Left ventricle myocardium superior (tissue), 1 donor: Measurements from ENCODE around the gene ST6GALNAC3. TPM values are rescaled to one million over a fixed set of nuclear protein-coding genes. Genes with fewer than 3 reads are reported as not detected.

Source experiments
- ATAC-seq: fragments of 200-7000 bp; cut with Tn5 transposase; one replicate; pipeline ENCODE4 v1.9.1; 2020; ENCODE audit warnings: mild to moderate bottlenecking, moderate library complexity
- DNase-seq: peaks from one replicate; pipeline ENCODE4 v3.0.0-alpha.2; 2020
- intact Hi-C: fragments of 100-400 bp; cut with micrococcal nuclease; formaldehyde crosslinking; loops from one replicate; pipeline ENCODE4 v1.11.0; 2022
- total RNA-seq: library from RNA; stranded (reverse); fragmentation: NEBNext Ultra II Directional; extraction: Animal tissue kit (Norgen Biotek cat#: 25700); gene quantifications from one replicate; pipeline ENCODE4 v1.2.1, GENCODE V29; 2021
- donor health status: DM: no; HTN: yes; CAD: no; lungs with severe emphysema.

Gene ST6GALNAC3
- total RNA-seq, 1 donor from 2014 or later: 5.9 TPM

DNA sequence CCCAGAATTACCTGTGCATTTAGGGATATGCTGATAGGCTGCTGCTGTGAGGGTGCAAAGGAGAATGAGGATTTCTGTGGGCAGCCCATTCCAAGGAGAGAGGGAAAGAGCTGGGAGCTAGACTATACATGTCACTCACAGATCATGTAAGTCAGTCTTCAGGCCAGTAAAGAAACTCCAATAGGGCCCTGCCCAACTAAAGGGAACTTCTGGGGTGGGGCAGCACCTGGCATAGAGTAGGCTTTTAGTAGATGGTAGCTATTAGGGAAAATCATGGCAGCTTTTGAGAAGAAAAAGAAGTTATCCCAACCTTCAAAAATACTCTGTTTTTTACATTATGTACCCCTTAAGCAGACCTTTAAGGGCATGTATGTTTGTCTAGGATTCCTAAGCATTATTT lies 89.6 kb downstream of the ST6GALNAC3 start:
- intact Hi-C loops: no loop called here
- ATAC-seq (no peak), DNase-seq (no peak)

DNA sequence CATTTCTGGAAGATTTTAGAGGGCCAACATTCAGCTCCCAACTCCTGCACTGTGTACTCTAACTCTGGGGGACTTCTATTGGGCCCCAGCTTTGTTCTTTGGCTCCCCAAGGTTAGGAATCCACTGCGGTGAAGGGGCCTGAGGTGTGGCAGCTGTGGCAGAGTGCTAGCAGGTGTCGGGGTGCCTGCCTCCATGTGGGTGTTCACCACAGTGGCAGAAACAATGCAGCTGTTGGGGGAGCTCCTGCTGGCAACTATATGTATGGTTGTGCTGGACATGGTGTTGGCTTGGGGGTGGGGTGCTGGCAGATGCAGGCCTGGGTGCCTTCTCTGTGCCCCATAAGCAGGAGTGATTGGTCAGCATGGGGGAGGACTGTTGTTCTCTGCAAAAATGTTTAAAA lies 95.5 kb downstream of the ST6GALNAC3 start:
- DNase-seq (no peak), ATAC-seq (no peak)
- intact Hi-C loops: no loop called here

DNA sequence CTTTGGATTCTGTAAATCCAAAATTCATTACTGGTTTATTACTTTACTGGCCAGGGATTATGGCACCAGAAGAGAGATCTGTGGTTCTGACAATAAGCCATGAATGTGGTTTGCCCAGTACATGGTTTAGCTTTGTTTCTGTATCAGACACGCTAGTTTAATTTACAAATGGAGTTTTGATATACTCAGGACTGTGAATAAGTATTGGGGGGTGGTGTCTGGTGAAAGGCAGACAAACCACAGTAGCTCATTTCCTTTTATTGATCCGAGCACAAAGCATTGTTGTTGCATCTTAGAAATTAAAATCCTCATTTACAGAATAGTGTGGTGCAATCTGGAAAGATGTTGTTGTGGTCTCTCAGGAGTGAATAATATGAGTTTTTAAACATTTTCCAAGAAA lies 96.0 kb downstream of the ST6GALNAC3 start:
- DNase-seq (no peak), ATAC-seq (no peak)
- intact Hi-C loops: no loop called here

DNA sequence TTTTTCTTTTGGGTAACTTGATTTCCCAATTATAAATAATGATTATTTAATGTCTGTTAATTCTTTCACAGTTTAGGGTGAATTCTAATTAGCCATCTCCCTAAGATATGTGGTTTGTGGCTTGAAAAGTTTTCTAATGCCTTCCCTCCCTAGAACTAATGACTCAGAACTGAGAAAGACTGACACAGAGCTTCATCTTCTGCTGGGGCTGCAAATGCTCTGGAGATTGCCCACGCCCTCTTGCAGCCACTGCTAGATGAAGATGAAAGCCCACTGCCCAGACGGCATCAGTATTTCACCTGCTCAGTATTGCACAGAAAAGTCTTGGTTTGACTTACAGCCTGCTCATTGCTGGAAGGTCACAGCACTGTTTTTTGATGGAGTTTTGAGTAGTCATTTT lies 101.5 kb downstream of the ST6GALNAC3 start:
- DNase-seq (no peak), ATAC-seq (no peak)
- intact Hi-C loops: no loop called here

DNA sequence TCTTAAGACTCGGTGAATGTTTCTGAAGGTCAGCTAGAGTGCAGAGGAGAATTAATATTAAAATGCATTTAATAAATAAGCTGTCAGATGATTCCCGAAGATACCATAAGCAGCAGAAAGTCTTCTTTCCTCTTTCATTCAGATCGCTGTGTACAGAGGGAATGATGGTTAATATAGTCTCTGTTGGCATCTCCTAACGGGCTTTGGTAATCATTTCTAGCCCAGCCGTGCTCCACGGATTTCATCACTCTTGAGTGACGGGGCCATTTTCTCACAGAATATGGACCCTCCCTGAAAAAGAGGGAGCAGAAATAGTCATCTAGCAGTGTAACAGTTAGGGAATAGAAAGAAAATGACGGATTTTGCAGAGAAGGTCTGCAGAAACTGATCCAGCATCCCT lies 103.1 kb downstream of the ST6GALNAC3 start:
- intact Hi-C loops: no loop called here
- no peak for ATAC-seq
- DNase-seq: no peak

DNA sequence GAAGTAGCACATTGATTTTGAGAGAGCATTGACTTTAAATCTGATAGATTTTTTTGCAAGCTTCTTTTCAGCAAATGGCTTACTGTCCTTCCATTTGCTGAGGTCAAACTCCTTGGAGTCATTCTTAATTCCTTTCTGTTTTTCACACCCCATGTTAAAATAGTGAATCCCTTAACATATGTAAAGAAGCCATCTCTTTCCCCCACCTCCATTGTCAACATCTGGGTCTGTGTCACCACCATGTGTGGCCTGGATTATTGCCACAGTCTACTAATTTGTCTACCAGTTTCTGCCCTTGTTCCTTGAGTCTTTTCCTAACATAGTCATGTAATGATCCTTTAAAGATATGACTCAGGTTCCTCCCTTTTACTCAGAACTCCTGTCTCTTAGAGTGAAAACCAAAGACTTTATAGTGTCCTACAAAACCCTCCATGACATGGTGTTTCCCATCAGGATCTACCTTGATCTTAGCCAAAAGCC lies 104.7 kb downstream of the ST6GALNAC3 start:
- DNase-seq: no peak
- ATAC-seq: no peak
- intact Hi-C loops: no loop called here

DNA sequence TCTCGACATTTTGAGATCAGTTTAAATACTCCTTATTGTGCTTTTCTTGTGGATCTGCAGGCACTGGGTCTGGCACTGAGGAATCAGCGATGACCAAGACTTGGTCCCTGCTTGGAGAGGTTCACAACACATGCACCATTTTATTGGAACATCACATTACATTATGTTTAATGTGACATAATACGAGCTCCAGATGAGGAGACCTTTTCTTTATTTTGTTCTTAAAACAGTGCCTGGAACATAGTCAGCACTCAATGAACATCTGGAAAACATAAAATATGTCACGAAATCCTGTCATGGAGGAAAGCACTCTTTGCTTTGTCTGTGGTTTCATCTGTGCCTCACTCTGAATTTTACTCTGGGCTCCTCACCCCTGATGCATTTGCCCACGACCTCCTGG lies 110.7 kb downstream of the ST6GALNAC3 start:
- intact Hi-C loops: no loop called here
- DNase-seq: no peak
- ATAC-seq: no peak

DNA sequence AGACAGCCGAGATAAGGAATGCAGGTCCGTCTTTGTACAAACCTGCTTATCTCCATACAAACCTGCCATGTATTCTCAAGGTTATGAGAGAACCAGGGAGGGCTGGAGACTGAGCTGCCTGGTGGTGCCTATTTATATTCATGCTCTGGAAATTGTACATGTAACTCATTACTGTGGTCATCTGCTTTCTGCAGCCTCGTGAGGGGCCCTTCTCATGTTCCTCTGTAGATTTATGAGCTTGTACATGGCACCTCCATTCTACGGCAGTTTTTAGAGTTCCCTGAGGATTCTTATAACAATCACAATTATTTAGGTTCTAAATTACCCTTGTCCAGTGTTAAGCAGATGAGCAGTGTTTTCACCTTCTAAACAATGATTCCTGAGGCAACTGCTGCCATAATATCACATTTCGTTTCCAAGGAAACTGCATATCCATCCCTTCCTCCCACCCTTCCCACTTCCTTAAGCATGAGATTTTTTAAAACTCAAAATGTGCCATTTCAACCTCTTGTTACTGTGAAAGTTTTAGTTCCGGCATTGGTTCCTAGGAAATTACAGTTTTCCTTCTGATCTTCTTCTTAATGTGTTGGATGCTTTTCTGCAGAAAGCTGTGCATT lies 112.1 kb downstream of the ST6GALNAC3 start:
- DNase-seq (no peak), ATAC-seq (no peak)
- intact Hi-C loops: no loop called here

DNA sequence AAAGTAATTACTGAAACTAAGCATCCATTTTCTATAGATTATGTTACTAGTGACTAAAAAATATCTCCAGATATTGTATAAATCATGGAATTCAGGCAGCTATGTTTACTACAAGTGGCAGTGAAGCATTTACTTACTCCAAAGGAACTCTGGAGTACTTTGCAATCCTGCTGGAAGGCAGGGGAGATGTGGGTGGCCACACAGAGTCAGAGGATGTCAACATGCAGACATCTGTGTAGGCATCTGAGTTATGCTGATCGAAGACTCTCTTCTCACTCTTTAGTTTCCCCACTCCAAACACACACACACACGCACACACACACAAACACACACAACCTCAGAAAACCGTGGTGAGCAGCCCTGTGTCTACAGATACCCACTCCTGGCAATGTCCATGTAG lies 112.9 kb downstream of the ST6GALNAC3 start:
- intact Hi-C loops: no loop called here
- DNase-seq (no peak), ATAC-seq (no peak)

DNA sequence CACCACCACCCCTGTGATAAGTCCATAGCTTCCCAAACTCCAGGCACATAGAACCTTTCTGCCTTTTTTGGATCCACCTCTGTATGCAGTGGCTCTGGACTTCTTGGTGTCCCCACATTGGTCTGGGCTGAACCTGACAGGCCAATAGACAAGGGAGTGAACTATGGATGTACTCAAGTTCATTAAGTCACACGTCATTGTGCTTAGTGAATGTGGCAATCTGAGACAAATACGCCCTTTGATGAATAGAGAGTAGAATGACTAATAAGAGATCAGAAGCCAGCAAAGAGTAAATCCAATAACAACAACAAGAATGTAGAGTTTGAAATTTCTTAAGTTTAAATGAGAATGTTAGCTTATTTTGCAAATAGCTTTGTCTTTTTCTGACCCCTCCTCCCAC lies 114.8 kb downstream of the ST6GALNAC3 start:
- intact Hi-C loops: no loop called here
- DNase-seq (no peak), ATAC-seq (no peak)

DNA sequence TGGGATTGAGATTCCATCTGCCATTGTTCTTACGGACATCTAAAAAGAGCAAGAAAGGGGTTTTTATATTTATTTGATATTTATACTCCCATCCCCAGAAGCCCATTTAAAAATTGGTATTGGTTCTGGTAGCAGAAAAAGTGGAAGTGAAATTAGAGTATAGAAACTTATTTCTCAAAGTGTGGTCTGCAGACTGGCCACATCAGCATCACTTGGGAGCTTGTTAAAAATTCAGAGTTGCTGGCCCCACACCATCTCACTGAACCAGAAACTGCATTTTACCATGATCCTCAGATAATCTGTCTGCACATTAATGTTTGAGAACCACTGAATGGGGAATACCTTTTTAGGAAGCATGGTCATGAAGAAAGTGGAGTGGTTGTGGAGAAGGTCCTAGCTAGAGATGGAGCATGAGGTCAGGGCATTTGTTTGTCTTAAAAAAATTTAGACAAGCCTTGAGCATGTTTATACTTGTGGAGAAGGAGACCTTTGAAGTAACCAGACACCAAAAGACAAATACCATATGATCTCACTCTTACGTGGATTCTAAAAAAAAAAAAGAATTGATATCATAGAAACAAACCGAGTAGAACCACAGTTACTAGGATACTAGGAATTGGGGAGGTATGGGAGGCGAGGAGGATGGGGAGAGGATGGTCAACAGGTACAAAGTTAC lies 116.3 kb downstream of the ST6GALNAC3 start:
- intact Hi-C loops: no loop called here
- ATAC-seq (no peak), DNase-seq (no peak)

DNA sequence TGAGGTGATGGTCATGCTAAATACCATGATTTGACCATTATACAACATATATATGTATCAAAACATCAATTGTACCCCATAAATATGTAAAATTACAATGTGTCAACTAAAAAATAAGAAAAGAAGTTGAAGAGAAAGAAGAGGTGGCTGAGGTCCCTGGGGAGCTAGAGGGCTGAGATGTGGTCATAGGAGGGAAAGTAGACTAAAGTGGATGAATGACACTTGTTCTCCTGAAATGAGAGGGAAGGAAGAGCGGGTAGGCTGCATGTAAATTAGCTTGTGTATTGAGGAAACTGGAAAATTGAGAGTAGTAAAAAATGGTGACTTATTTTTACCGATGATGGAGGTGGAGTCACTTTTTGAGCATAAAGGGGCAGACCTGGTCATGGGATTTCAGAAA lies 117.0 kb downstream of the ST6GALNAC3 start:
- intact Hi-C loops: no loop called here
- ATAC-seq (no peak), DNase-seq (no peak)

DNA sequence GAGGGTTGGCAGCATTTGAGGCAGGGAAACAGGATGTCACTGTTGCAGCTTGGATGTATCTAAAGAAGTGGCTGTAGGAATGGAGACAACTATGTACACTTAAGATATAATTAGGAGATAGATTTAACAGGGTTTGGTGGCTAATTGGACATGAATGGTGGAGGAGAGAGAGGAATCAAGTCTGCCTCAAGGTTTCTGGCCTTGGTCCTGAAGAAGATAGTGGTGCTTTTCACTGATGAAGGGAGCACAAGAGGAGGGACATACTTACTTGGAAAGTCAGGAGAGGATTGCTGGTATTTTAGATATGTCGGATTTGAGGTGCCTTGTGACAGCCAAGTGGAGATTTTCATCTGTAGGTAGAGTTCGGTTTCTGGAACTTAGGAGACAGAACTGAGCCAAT lies 123.9 kb downstream of the ST6GALNAC3 start:
- no peak for DNase-seq
- intact Hi-C loops: no loop called here
- no peak for ATAC-seq

DNA sequence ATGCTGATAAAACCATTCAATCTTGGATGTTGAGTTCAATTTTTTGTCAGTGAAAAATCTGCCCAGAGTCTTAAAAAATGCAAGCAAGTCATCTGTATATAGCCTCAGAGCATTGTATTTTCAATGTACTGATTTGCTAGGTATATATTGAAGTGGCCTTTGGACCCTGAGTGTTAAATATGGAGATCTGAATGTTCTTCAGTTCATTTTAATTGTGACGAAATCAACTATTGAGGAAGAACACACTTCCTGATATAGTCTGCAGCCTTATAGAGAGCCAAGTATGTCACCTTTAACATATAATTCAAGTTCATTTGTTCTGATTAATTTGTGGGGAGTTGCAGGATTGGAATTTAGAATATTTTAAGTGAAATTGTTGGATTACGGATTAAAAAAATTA lies 128.1 kb downstream of the ST6GALNAC3 start:
- intact Hi-C loops: no loop called here
- DNase-seq (no peak), ATAC-seq (no peak)

DNA sequence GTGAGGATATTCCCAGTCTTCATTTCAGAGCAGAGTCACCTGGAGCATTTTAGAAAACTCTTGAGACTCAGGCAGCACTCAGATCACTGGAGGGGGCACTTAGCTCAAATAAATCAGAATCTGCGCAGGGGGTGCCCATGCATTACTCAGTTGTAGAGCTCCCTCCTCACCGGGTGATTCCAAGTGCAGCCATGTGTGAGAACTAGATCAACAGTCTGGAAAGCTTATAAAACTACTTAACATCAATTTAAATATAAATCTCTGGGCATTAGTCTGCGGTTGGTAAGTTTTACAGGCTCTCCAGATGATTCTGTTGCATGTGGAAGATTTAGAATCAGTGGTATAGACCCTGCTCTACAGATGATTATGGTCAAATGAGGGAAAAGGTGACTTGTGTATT lies 128.6 kb downstream of the ST6GALNAC3 start:
- intact Hi-C loops: no loop called here
- no peak for DNase-seq
- ATAC-seq: no peak

DNA sequence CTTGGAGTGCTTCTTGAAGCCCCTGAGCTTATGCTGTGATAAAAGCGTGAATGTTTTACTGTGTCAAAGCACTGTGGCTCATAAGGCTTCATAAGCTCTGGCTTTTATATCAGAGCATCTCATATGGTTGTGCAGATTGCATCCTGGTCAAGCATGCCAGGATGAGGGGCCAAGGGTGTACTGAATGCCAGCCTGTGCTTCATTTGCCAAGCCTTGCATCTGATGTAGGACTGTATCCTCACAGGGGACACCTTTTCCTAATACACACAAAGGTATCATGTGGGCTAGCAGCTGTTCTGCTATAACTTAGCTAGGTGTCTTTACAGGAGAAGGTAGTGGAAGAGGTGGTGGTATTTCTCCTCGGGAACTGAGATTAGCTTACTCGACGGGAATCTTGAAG lies 134.7 kb downstream of the ST6GALNAC3 start:
- no peak for DNase-seq
- intact Hi-C loops: no loop called here
- ATAC-seq: no peak

DNA sequence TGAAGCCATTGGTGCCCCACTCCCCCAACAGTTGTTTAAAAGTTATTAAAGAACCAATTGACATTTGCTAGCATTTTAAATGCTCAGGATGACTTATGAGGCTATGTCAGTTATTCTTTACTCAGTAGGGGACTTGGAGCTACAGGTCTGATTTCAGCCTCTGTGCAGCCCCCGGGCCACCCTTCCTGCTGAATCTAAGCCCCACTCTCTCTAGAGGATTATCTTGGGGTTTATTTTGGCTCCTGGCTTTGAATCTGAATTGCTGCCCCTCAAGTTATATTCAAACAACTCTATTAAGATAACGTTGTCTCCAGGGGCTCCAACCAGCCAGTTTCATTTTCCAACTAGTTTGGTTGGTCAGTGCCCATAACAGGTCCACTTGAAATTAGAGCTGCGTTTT lies 135.1 kb downstream of the ST6GALNAC3 start:
- DNase-seq (no peak), ATAC-seq (no peak)
- intact Hi-C loops: no loop called here

DNA sequence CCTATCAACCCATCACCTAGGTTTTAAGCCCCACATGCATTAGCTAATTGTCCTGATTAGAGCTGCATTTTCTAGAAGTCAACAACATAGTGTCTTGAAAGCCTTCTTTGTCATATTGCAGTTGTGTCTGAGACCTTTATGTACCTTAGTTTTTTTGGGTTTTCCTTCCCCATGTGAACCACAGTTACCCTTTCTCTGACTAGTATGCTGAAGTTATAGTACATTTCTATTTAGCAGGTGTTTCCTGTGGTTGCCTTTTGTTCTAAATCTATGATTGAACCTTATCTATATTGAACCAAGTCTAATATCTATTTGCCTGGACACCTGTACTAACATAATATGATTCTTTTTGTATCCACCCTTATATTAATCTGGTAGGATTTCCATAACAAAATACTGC lies 135.6 kb downstream of the ST6GALNAC3 start:
- DNase-seq: no peak
- intact Hi-C loops: no loop called here
- ATAC-seq: no peak

DNA sequence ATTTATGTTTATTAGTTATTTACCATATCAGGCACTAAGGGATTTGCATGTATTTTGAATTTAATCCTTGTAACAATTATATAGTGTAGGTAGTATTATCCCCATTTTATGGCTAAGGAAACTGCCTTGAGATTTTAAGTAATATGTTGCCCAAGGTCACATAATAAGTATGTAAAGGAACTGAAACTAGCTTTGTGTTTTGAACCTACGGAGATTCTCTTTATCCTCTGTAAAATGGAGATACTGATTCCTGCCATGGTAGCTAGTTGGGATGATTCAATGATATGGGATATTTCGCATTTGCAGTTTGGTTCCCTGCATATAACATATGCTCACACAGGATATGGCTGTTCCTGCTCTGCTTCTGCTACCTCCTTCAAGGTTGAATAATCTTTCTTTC lies 144.3 kb downstream of the ST6GALNAC3 start:
- intact Hi-C loops: no loop called here
- DNase-seq: no peak
- no peak for ATAC-seq

DNA sequence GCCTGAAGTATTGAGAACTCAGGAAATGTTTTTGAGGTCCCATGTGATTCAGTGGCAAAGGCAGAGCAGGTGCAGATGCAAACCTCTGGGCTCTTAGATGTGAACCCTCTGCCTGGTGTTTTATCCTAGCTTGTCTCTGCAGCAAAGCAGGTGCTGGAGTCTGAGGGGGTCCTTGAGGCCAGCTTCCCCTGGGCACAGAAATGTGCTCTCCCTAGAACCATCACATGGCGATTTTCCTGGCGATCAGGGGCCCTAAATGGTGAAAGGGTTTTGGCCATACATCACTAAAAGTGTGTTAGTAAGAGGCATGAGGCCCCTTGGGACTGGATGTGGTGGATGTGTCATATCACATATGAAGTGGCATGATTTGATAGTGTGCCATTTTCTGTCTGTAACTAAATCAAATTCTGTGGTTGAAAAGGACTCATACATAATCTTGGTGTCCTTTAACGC lies 144.8 kb downstream of the ST6GALNAC3 start:
- DNase-seq (no peak), ATAC-seq (no peak)
- intact Hi-C loops: no loop called here

DNA sequence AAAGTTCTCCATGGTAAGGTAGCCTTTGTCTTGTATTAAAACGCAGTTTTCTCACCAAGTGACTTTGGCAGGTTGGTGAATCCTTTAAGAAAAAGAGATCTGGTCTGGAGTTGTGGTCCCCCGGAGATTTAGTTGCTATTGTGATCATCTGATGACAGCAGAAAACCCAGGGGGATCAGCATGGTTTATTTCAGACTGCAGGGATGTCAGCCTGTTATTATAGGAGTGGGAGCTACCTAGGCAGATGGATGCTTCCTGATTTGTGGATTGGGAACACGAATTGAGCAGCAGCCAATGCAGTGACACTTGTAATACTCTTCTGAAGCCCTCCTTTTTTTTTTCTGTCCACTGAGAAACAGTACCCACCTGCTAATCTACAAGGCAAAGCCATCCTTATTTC lies 150.2 kb downstream of the ST6GALNAC3 start:
- no peak for ATAC-seq
- no peak for DNase-seq
- intact Hi-C loops: no loop called here
